Breast epithelium (tissue), 4 donors: ENCODE results near the gene OR2F2. TPM values are rescaled to one million over a fixed set of nuclear protein-coding genes. Genes with fewer than 3 reads are reported as not detected.

Experiments used
- DNase-seq, 2 donors: peaks; one replicate each; pipeline ENCODE4 v3.0.0-alpha.2; 2019; ENCODE audit warnings: low spot score in 2 of 2
- H3K27ac ChIP-seq, 2 donors: fragments of 200-600 bp; sonication (generic) in 1 of 2; one replicate each; pipeline ENCODE4 v1.5.1; 2016 to 2019; ENCODE audit warnings: mild to moderate bottlenecking in 1 of 2
- H3K27me3 ChIP-seq, 2 donors: fragments of 200-600 bp; sonication (generic) in 1 of 2; one replicate each; pipeline versions ENCODE4 v1.5.1 to v1.6.0; 2017 to 2019; ENCODE audit warnings: control low read depth in 1 of 2, mild to moderate bottlenecking in 1 of 2
- H3K36me3 ChIP-seq: fragments of 200-600 bp; one replicate; pipeline ENCODE4 v1.5.1; 2019
- H3K4me1 ChIP-seq, 2 donors: fragments of 200-600 bp; sonication (generic); one replicate each; pipeline ENCODE4 v1.5.1; 2016 to 2019; ENCODE audit warnings: control low read depth in 1 of 2
- H3K4me3 ChIP-seq, 3 donors: fragments of 200-600 bp; sonication (generic); 1 replicate in 2 of 3; 2 replicates in 1 of 3; pipeline ENCODE4 v1.5.1; 2016 to 2019; ENCODE audit warnings: mild to moderate bottlenecking in 3 of 3, moderate library complexity in 2 of 3
- H3K9me3 ChIP-seq, 2 donors: fragments of 200-600 bp; sonication (generic) in 1 of 2; one replicate each; pipeline ENCODE4 v1.5.1; 2016 to 2019; ENCODE audit warnings: control low read depth in 1 of 2
- CTCF ChIP-seq, 3 donors: fragments of 450-650 bp; IDR thresholded peaks; one replicate each; pipeline ENCODE4 v1.5.1; 2016 to 2017; ENCODE audit warnings: antibody characterized with exemption in 3 of 3, mild to moderate bottlenecking in 3 of 3, moderate library complexity in 3 of 3
- POLR2A ChIP-seq: fragments of 450-650 bp; IDR thresholded peaks from one replicate; pipeline ENCODE4 v1.6.1; 2016; ENCODE audit warnings: antibody characterized with exemption, mild to moderate bottlenecking, moderate library complexity
- POLR2AphosphoS5 ChIP-seq, 3 donors: sonication (generic); formaldehyde crosslinking; IDR thresholded peaks; one replicate each; pipeline ENCODE4 v1.6.1; 2017; ENCODE audit warnings: antibody characterized with exemption in 3 of 3
- intact Hi-C: fragments of 100-400 bp; cut with DNase I; formaldehyde crosslinking; loops from one replicate; pipeline ENCODE4 v1.15.1; 2023; ENCODE audit warnings: low total_unique reads
- total RNA-seq, 3 donors: library from RNA; depleted of rRNA; stranded (reverse); fragments of >200 nt; gene quantifications; one replicate each; pipeline ENCODE4 v1.1.0, GENCODE V29; 2016

The OR2F2 gene
- total RNA-seq, 3 donors from 2014 or later = not detected

GRCh38 chr7:143960813-143961610, 26.0 kb downstream of the OR2F2 start:
- DNase-seq = no peak
- no peaks in the 10 kb centered on the region for H3K9me3 ChIP-seq
- no peak overlapping the region for H3K4me3 ChIP-seq
- intact Hi-C loops = no loop called here
- H3K27ac ChIP-seq = no peak overlapping the region
- no peaks in the 10 kb centered on the region for H3K27me3 ChIP-seq
- TF ChIP-seq POLR2AphosphoS5 (IDR thresholded peaks at IDR 0.05) = no peak
- no peaks in the 10 kb centered on the region for H3K36me3 ChIP-seq
- H3K4me1 ChIP-seq = no peaks in the 10 kb centered on the region

DNA sequence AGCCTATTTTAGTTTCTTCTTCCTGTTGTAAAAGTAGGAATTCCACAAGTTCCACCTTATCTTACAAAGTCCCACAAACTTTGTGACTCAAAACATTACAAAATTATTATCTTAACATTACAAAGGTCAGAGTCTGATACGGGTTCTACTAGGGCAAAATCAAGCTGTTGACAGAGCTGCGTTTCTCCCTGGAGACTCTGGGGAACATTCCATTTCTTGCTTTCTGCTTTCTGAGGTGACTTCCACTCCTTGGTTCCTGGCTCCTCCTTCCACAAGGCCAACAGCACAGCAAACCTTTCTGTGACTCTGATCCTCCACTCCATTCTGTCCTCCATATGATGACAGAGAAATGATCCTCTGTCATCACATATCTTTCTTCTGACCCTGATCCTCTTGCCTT, 30.2 kb downstream of the OR2F2 start:
- TF ChIP-seq POLR2A (no peak), CTCF (IDR thresholded peaks at IDR 0.05) (no peak), POLR2AphosphoS5 (IDR thresholded peaks at IDR 0.05) (no peak)
- H3K36me3 ChIP-seq = no peaks in the 10 kb centered on the region

GRCh38 chr7:143967398-143967797, 32.4 kb downstream of the OR2F2 start:
- TF ChIP-seq POLR2A (no peak), POLR2AphosphoS5 (IDR thresholded peaks at IDR 0.05) (no peak), CTCF (IDR thresholded peaks at IDR 0.05) (no peak)
- intact Hi-C loops = no loop called here
- H3K4me3 ChIP-seq = no peak overlapping the region
- no peaks in the 10 kb centered on the region for H3K9me3 ChIP-seq
- DNase-seq = no peak
- no peaks in the 10 kb centered on the region for H3K4me1 ChIP-seq
- no peak overlapping the region for H3K27ac ChIP-seq
- H3K36me3 ChIP-seq = no peaks in the 10 kb centered on the region
- H3K27me3 ChIP-seq = no peaks in the 10 kb centered on the region

More for the DNA sequence above, 30.2 kb downstream of the OR2F2 start:
- no peak for DNase-seq
- no peaks in the 10 kb centered on the region for H3K9me3 ChIP-seq
- intact Hi-C loops = no loop called here
- no peaks in the 10 kb centered on the region for H3K4me1 ChIP-seq
- H3K4me3 ChIP-seq = no peak overlapping the region
- H3K27me3 ChIP-seq = no peaks in the 10 kb centered on the region
- H3K27ac ChIP-seq = no peak overlapping the region

DNA sequence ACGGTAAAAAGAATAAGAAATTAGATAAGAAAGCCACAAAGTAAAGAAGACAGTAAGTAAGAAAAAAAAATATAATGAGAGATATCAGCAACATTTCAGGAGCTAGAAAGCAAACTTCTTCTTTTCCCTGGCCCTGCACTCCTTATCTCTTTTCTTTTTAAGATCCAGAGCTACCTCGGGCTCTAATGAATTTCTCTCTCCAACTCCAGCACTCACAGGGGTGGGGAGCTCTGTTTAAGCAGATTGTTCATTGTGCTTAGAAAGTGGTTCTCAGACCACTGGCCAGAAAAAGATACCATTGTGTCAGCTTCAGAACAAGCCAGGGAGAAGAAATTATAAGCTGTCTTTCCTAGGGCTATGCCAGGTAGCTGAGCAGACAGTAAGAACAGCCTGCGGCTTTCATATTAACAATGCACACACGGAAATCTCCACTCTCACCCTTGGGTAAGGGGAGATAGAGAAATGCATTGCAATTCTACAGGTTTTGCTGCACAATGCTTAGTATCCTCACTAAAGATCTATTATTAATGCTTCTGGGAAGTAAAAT, 38.9 kb downstream of the OR2F2 start:
- intact Hi-C loops = no loop called here
- Histone ChIP-seq H3K27me3 (no peaks in the 10 kb centered on the region), H3K27ac (no peak overlapping the region), H3K4me1 (no peaks in the 10 kb centered on the region), H3K9me3 (no peaks in the 10 kb centered on the region), H3K4me3 (no peak overlapping the region), H3K36me3 (no peaks in the 10 kb centered on the region)
- TF ChIP-seq POLR2A (no peak), POLR2AphosphoS5 (IDR thresholded peaks at IDR 0.05) (no peak), CTCF (IDR thresholded peaks at IDR 0.05) (no peak)
- DNase-seq = no peak

DNA sequence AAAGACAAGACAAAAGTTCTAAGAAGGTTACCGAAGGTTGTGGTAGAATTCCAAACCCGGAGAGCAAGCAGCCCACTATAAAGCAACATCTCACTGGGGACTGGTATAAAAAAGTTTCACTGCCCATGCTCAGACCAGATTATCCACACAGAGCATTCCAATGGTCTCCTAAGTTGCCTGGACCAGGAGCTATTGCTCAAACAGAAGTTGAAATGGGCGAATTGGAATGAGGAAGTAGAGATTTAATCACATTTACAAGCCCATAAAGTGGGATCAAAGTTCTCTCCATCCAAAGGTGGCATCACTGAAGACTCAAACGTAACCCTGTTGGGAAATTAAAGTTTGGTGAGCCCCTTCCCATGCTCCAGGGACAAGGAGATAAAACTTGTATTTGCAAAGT, 39.4 kb downstream of the OR2F2 start:
- TF ChIP-seq CTCF (IDR thresholded peaks at IDR 0.05) (no peak), POLR2A (no peak), POLR2AphosphoS5 (IDR thresholded peaks at IDR 0.05) (no peak)
- Histone ChIP-seq H3K4me3 (no peak overlapping the region), H3K27ac (no peak overlapping the region), H3K9me3 (no peaks in the 10 kb centered on the region), H3K4me1 (no peaks in the 10 kb centered on the region), H3K36me3 (no peaks in the 10 kb centered on the region), H3K27me3 (no peaks in the 10 kb centered on the region)
- DNase-seq = no peak
- intact Hi-C loops = no loop called here
